Natural killer cell (primary cell): ENCODE results near the gene TAF1B. TPM values are rescaled to one million over a fixed set of nuclear protein-coding genes. Genes with fewer than 3 reads are reported as not detected.

Experiments
- ATAC-seq, 3 donors: fragments of 150-1000 bp in 2 of 3; fragments of 200-7000 bp in 1 of 3; cut with Tn5 transposase; 1 replicate in 1 of 3; 2 replicates in 2 of 3; pipeline ENCODE4 v1.10.0; 2021; ENCODE audit warnings: mild to moderate bottlenecking in 2 of 3, moderate library complexity in 2 of 3
- DNase-seq, 2 donors: peaks; one replicate each; pipeline versions ENCODE4 v3.0.0 to v3.0.0-alpha.2; 2013 to 2021; ENCODE audit warnings: mixed read lengths in 1 of 2
- H3K27ac ChIP-seq: one replicate; pipeline ENCODE4 v1.5.1; 2013; ENCODE audit warnings: mild to moderate bottlenecking, low read length
- H3K27me3 ChIP-seq: one replicate; pipeline ENCODE4 v1.6.1; 2013; ENCODE audit warnings: low read length; ENCODE audit not compliant: control insufficient read depth, insufficient read depth
- H3K36me3 ChIP-seq: one replicate; pipeline ENCODE4 v1.6.1; 2013; ENCODE audit warnings: low read length; ENCODE audit not compliant: control insufficient read depth, insufficient read depth
- H3K4me1 ChIP-seq: one replicate; pipeline ENCODE4 v1.6.1; 2013; ENCODE audit warnings: low read length; ENCODE audit not compliant: control insufficient read depth, insufficient read depth
- H3K4me3 ChIP-seq: one replicate; pipeline ENCODE4 v1.5.1; 2013; ENCODE audit warnings: low read length
- H3K9me3 ChIP-seq: one replicate; pipeline ENCODE4 v1.6.1; 2013; ENCODE audit warnings: low read length; ENCODE audit not compliant: control insufficient read depth, insufficient read depth
- H3K27ac Mint-ChIP-seq, 2 donors: one replicate each; pipeline ENCODE4 v1.8.0; 2022; ENCODE audit warnings: mild to moderate bottlenecking in 2 of 2, mixed read lengths in 2 of 2, moderate library complexity in 1 of 2
- H3K27me3 Mint-ChIP-seq, 2 donors: one replicate each; pipeline ENCODE4 v1.8.0; 2022; ENCODE audit warnings: low read depth in 2 of 2, mixed read lengths in 2 of 2
- H3K36me3 Mint-ChIP-seq: one replicate; pipeline ENCODE4 v1.8.0; 2022; ENCODE audit warnings: mixed read lengths
- H3K4me1 Mint-ChIP-seq, 2 donors: one replicate each; pipeline ENCODE4 v1.8.0; 2022; ENCODE audit warnings: mixed read lengths in 2 of 2
- H3K4me3 Mint-ChIP-seq: one replicate; pipeline ENCODE4 v1.8.0; 2022; ENCODE audit warnings: mild to moderate bottlenecking, moderate library complexity, mixed read lengths
- H3K9me3 Mint-ChIP-seq, 2 donors: one replicate each; pipeline ENCODE4 v1.8.0; 2022; ENCODE audit warnings: mixed read lengths in 2 of 2
- WGBS: methylation state at CpG from one replicate; pipeline ENCODE4 v1.1.7; 2013; ENCODE audit warnings: missing lambda C conversion rate; ENCODE audit not compliant: insufficient coverage; 5-methylcytosine and 5-hydroxymethylcytosine counted together
- intact Hi-C: fragments of 100-400 bp; cut with micrococcal nuclease; formaldehyde crosslinking; loops from one replicate; pipeline ENCODE4 v1.14.2; 2022
- total RNA-seq, 4 donors: library from RNA; stranded (reverse); fragments of 120-200 nt in 1 of 4; gene quantifications; one replicate each; pipeline versions ENCODE4 v1.2.3 to v1.2.4, GENCODE V29; 2013 to 2022
- TF ChIP-seq, protein P1 (sequence below): fragments of 200-600 bp; IDR thresholded peaks from one replicate; pipeline ENCODE4 v1.8.0; 2022; ENCODE audit warnings: antibody characterized with exemption

Gene TAF1B
- total RNA-seq, 3 donors from 2014 or later (not counting 1 experiment from before 2014, with no cell fraction given) = 24.8 to 40.8 (median 26.8) TPM

DNA sequence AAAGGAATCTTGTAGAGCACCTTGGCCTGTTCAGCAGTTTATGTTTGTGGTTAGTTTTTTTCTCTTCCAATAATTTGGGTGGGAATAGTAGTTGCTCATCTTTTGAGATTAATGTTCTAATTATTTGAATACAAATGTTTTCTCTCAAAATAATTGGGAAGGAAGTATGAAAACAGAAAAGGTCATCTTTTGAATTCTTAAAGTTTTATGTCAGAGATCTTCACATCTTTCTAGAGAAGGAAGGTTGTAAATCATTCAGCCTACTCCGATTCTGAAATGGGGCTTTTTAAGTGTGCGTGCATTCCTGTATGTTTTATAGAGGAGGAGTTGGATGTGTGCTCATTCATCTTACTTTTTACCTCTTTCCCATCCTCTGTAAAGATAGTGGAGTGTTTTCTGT lies 137.2 kb downstream of the TAF1B start:
- Mint-ChIP-seq H3K9me3 (no peaks in the 10 kb centered on the region), H3K36me3 (no peaks in the 10 kb centered on the region), H3K4me1 (peaks cover 6 to 12% of the 10 kb centered on the region in 2 donors), H3K4me3 (no peak overlapping the region), H3K27me3 (peaks cover 11 to 13% of the 10 kb centered on the region in 2 donors), H3K27ac (no peak overlapping the region)
- TF ChIP-seq, protein P1, sequence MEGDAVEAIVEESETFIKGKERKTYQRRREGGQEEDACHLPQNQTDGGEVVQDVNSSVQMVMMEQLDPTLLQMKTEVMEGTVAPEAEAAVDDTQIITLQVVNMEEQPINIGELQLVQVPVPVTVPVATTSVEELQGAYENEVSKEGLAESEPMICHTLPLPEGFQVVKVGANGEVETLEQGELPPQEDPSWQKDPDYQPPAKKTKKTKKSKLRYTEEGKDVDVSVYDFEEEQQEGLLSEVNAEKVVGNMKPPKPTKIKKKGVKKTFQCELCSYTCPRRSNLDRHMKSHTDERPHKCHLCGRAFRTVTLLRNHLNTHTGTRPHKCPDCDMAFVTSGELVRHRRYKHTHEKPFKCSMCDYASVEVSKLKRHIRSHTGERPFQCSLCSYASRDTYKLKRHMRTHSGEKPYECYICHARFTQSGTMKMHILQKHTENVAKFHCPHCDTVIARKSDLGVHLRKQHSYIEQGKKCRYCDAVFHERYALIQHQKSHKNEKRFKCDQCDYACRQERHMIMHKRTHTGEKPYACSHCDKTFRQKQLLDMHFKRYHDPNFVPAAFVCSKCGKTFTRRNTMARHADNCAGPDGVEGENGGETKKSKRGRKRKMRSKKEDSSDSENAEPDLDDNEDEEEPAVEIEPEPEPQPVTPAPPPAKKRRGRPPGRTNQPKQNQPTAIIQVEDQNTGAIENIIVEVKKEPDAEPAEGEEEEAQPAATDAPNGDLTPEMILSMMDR = no peak
- Histone ChIP-seq H3K4me1 (peaks cover 6% of the 10 kb centered on the region), H3K9me3 (no peaks in the 10 kb centered on the region), H3K4me3 (no peak overlapping the region), H3K36me3 (no peaks in the 10 kb centered on the region), H3K27ac (no peak overlapping the region), H3K27me3 (no peaks in the 10 kb centered on the region)
- intact Hi-C loops = loop anchor here (5.0 kb wide), 1 partner anchor 47 kb away; no protein-coding TSS in a partner anchor
- DNase-seq (no peak), ATAC-seq (no peak)
- 83% methylated on average over 1 of the region's 2 CpGs for WGBS

DNA sequence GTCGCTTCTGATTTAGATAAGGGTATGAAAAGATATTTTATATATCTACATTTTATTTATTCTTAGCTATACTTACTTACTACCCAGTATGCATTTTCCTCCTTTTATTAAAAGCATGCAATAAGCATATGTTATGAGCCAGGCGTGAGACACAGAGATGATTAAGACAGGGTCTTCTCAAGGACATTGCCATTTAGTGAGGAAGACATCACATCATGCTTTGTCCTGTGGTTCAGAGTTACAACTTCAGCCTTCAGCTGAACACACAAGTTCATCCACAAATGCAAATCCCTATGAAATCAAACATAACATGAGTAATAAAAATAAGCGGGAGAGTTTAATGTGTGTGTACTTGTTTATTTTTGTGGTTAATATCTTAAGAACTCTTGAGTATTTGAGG lies 138.4 kb downstream of the TAF1B start:
- H3K4me3 Mint-ChIP-seq = no peak overlapping the region
- no peak for ATAC-seq
- Histone ChIP-seq H3K9me3 (no peaks in the 10 kb centered on the region), H3K4me3 (no peak overlapping the region), H3K27ac (no peak overlapping the region), H3K4me1 (peaks cover 6% of the 10 kb centered on the region), H3K36me3 (no peaks in the 10 kb centered on the region), H3K27me3 (no peaks in the 10 kb centered on the region)
- WGBS = 94% methylated on average over 1 of the region's 3 CpGs
- intact Hi-C loops = loop anchor here (5.0 kb wide), 1 partner anchor 46 kb away; no protein-coding TSS in a partner anchor
- no peaks in the 10 kb centered on the region for H3K36me3 Mint-ChIP-seq
- H3K27me3 Mint-ChIP-seq = peaks cover 11 to 13% of the 10 kb centered on the region in 2 donors
- TF ChIP-seq, protein P1 = no peak
- H3K4me1 Mint-ChIP-seq = peaks cover 6 to 12% of the 10 kb centered on the region in 2 donors
- no peak for DNase-seq
- no peak overlapping the region for H3K27ac Mint-ChIP-seq
- no peaks in the 10 kb centered on the region for H3K9me3 Mint-ChIP-seq

DNA sequence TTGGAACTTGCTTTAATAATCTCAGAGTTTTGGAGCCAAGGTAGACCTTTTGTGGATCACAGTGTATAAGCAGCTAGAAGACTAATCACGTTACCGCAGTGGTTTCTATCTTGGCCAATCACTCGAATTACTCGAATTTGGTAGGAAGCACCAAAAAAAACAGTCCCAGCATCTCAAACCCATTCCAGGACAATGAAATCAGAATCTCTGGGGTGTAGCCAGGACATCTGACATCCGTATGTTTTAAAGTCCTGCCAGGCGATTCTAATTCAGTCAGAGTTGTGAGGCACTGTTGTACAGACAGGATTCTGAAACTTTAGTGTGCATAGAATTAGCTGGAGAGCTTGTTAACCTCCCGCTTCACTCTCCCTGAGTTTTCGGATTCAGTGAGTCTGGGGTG lies 139.0 kb downstream of the TAF1B start:
- Mint-ChIP-seq H3K27me3 (peaks cover 11 to 13% of the 10 kb centered on the region in 2 donors), H3K27ac (no peak overlapping the region), H3K4me3 (no peak overlapping the region), H3K36me3 (no peaks in the 10 kb centered on the region), H3K9me3 (no peaks in the 10 kb centered on the region), H3K4me1 (peaks cover 6 to 12% of the 10 kb centered on the region in 2 donors)
- DNase-seq (no peak), ATAC-seq (no peak)
- Histone ChIP-seq H3K27ac (no peak overlapping the region), H3K27me3 (no peaks in the 10 kb centered on the region), H3K4me3 (no peak overlapping the region), H3K36me3 (no peaks in the 10 kb centered on the region), H3K9me3 (no peaks in the 10 kb centered on the region), H3K4me1 (peaks cover 6% of the 10 kb centered on the region)
- WGBS = 89% methylated on average over 8 of the region's 8 CpGs
- TF ChIP-seq, protein P1 = no peak
- intact Hi-C loops = loop anchor here (5.0 kb wide), 1 partner anchor 45 kb away; no protein-coding TSS in a partner anchor

DNA sequence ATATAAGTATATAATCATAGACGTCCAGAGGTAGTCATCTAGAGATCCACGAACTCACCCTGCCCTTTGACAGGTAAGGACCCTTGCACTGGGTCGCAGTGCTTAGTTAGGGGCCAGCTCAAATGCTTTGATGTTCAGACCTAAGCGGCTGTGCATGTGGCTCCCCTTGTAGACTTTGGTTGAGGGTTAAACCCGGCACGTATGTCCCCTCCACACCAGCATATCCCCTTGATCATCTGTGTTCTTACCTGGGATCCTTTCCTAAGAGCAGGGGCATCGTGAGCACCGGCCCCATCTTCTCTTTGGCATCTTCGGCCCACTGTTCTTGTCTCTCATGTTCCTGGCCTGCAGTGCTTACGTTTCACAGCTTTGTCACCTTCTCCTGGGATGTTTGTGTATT lies 139.6 kb downstream of the TAF1B start:
- Histone ChIP-seq H3K4me3 (no peak overlapping the region), H3K36me3 (no peaks in the 10 kb centered on the region), H3K27ac (no peak overlapping the region), H3K27me3 (no peaks in the 10 kb centered on the region), H3K9me3 (no peaks in the 10 kb centered on the region), H3K4me1 (peaks cover 6% of the 10 kb centered on the region)
- no peaks in the 10 kb centered on the region for H3K36me3 Mint-ChIP-seq
- peaks cover 8 to 13% of the 10 kb centered on the region in 2 donors for H3K27me3 Mint-ChIP-seq
- H3K4me3 Mint-ChIP-seq = no peak overlapping the region
- intact Hi-C loops = loop anchor here (5.0 kb wide), 1 partner anchor 44 kb away; no protein-coding TSS in a partner anchor
- TF ChIP-seq, protein P1 = no peak
- no peaks in the 10 kb centered on the region for H3K9me3 Mint-ChIP-seq
- H3K27ac Mint-ChIP-seq = no peak overlapping the region
- H3K4me1 Mint-ChIP-seq = peaks cover 6 to 12% of the 10 kb centered on the region in 2 donors
- DNase-seq (no peak), ATAC-seq (no peak)
- 93% methylated on average over 9 of the region's 10 CpGs for WGBS
